SU-DHL-6 (cell line): ENCODE measurements around the gene POR.

ENCODE experiments used
- H2AFZ ChIP-seq: fragments of 200-600 bp; sonication (generic); 2 replicates; pipeline ENCODE4 v1.6.1; 2014; ENCODE audit warnings: low read depth, mild to moderate bottlenecking, moderate library complexity, mixed read lengths, antibody characterized with exemption, low read length; ENCODE audit not compliant: severe bottlenecking
- H3F3A ChIP-seq: fragments of 200-600 bp; shearing (Covaris generic); 2 replicates; pipeline ENCODE4 v1.6.0; 2016; ENCODE audit warnings: antibody characterized with exemption, mild to moderate bottlenecking; ENCODE audit not compliant: insufficient read depth
- H3K27ac ChIP-seq: fragments of 200-600 bp; sonication (generic); 2 replicates; pipeline ENCODE4 v1.5.1; 2016; ENCODE audit warnings: low read depth, mild to moderate bottlenecking, low read length, moderate library complexity, mixed read lengths
- H3K27me3 ChIP-seq: fragments of 200-600 bp; sonication (generic), shearing (Covaris generic); 2 replicates; pipeline ENCODE4 v1.6.0; 2014; ENCODE audit warnings: mild to moderate bottlenecking, low read length
- H3K36me3 ChIP-seq: fragments of 200-600 bp; sonication (generic); 2 replicates; pipeline ENCODE4 v1.6.1; 2014; ENCODE audit warnings: mild to moderate bottlenecking, low read length, mixed read lengths
- H3K4me2 ChIP-seq: fragments of 300-600, 200-600 bp; shearing (Covaris generic), sonication (generic); 2 replicates; pipeline ENCODE4 v1.6.0; 2014; ENCODE audit warnings: low read length, low read depth, mild to moderate bottlenecking; ENCODE audit not compliant: poor library complexity, severe bottlenecking
- H3K4me3 ChIP-seq: fragments of 200-600 bp; sonication (generic); 2 replicates; pipeline ENCODE4 v1.5.1; 2014; ENCODE audit warnings: antibody characterized with exemption, low read length, mild to moderate bottlenecking, mixed read lengths; ENCODE audit not compliant: insufficient read depth, poor library complexity, severe bottlenecking
- H3K79me2 ChIP-seq: fragments of 200-600 bp; sonication (generic); 2 replicates; pipeline ENCODE4 v1.6.1; 2014; ENCODE audit warnings: mild to moderate bottlenecking, low read length, moderate library complexity; ENCODE audit not compliant: insufficient read depth
- H3K9ac ChIP-seq: fragments of 200-600 bp; sonication (generic); 2 replicates; pipeline ENCODE4 v1.7.0; 2014; ENCODE audit warnings: mild to moderate bottlenecking, low read length
- H3K9me2 ChIP-seq: fragments of 200-600 bp; sonication (generic); replicated peaks from 2 replicates; pipeline ENCODE4 v1.6.1; 2014; ENCODE audit warnings: low read length; ENCODE audit not compliant: insufficient read depth
- H3K9me3 ChIP-seq: fragments of 200-600 bp; sonication (generic); 2 replicates; pipeline ENCODE4 v1.6.1; 2014; ENCODE audit warnings: low read length, mixed read lengths; ENCODE audit not compliant: insufficient read depth
- H4K20me1 ChIP-seq: fragments of 200-600 bp; sonication (generic); 2 replicates; pipeline ENCODE4 v1.6.1; 2014; ENCODE audit warnings: low read depth, mild to moderate bottlenecking, antibody characterized with exemption, low read length, moderate library complexity, mixed read lengths
- EZH2phosphoT487 ChIP-seq: fragments of 200-600 bp; sonication (generic), shearing (Covaris generic); conservative IDR thresholded peaks from 2 replicates; pipeline ENCODE4 v1.6.1; 2018; ENCODE audit warnings: mild to moderate bottlenecking, antibody characterized with exemption, low read length, moderate library complexity, mixed read lengths
- TF ChIP-seq, protein P1 (sequence below): fragments of 200-600 bp; sonication (generic); IDR thresholded peaks from one replicate; pipeline ENCODE4 v1.5.1; 2017; ENCODE audit warnings: antibody characterized with exemption, mild to moderate bottlenecking, low read length, moderate library complexity; ENCODE audit not compliant: insufficient read depth, poor library complexity, severe bottlenecking

Gene POR

DNA sequence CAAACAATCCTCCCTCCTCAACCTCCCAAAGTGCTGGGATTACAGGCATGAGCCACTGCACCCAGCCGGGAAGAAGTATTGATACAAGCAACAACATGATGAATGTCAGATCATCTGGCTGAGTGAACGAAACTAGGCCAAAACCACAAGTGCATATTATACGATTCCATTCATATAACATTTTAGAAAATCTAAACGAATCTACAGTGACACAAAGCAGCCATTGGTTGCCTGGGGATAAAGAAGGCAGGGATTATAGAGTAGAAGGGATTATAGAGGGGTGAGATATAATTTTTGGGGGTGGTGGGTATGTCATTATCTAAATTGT, 47.6 kb upstream of the POR start:
- H4K20me1 ChIP-seq = no peaks in the 10 kb centered on the region
- no peaks in the 10 kb centered on the region for H3F3A ChIP-seq
- H3K9ac ChIP-seq = no peak overlapping the region

DNA sequence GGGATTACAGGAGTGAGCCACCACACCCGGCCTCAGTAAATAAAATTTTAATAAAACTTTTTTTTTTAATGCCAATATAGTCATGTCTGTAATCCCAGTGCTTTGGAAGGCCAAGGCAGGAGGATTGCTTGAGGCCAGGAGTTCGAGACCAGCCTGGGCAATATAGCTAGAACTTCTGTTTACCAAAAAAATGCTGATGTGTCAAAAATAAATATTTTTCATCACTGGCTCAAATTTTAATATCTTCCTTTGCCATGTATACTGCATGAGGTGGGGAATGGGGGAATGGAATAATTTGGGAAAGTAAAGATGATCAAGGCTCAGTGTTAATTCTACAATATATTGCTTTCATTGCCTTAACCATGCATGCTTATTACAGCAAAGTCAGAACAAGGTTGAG, 46.8 kb upstream of the POR start:
- H3K27me3 ChIP-seq = no peaks in the 10 kb centered on the region
- H3K79me2 ChIP-seq = no peaks in the 10 kb centered on the region
- H2AFZ ChIP-seq = no peak overlapping the region
- no peaks in the 10 kb centered on the region for H3K9me3 ChIP-seq
- H4K20me1 ChIP-seq = no peaks in the 10 kb centered on the region
- H3F3A ChIP-seq = no peaks in the 10 kb centered on the region
- no peak overlapping the region for H3K27ac ChIP-seq
- H3K36me3 ChIP-seq = no peaks in the 10 kb centered on the region
- no peak overlapping the region for H3K4me2 ChIP-seq
- no peak for TF ChIP-seq EZH2phosphoT487
- TF ChIP-seq, protein P1, sequence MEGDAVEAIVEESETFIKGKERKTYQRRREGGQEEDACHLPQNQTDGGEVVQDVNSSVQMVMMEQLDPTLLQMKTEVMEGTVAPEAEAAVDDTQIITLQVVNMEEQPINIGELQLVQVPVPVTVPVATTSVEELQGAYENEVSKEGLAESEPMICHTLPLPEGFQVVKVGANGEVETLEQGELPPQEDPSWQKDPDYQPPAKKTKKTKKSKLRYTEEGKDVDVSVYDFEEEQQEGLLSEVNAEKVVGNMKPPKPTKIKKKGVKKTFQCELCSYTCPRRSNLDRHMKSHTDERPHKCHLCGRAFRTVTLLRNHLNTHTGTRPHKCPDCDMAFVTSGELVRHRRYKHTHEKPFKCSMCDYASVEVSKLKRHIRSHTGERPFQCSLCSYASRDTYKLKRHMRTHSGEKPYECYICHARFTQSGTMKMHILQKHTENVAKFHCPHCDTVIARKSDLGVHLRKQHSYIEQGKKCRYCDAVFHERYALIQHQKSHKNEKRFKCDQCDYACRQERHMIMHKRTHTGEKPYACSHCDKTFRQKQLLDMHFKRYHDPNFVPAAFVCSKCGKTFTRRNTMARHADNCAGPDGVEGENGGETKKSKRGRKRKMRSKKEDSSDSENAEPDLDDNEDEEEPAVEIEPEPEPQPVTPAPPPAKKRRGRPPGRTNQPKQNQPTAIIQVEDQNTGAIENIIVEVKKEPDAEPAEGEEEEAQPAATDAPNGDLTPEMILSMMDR = no peak
- H3K4me3 ChIP-seq = no peak overlapping the region
- H3K9me2 ChIP-seq = no peaks in the 10 kb centered on the region
- H3K9ac ChIP-seq = no peak overlapping the region

More for the DNA sequence above, 47.6 kb upstream of the POR start:
- Histone ChIP-seq H2AFZ (no peak overlapping the region), H3K36me3 (no peaks in the 10 kb centered on the region), H3K4me2 (no peak overlapping the region), H3K4me3 (no peak overlapping the region), H3K27me3 (no peaks in the 10 kb centered on the region), H3K79me2 (no peaks in the 10 kb centered on the region), H3K27ac (no peak overlapping the region), H3K9me3 (no peaks in the 10 kb centered on the region), H3K9me2 (no peaks in the 10 kb centered on the region)
- no peak for TF ChIP-seq EZH2phosphoT487
- TF ChIP-seq, protein P1 = no peak

DNA sequence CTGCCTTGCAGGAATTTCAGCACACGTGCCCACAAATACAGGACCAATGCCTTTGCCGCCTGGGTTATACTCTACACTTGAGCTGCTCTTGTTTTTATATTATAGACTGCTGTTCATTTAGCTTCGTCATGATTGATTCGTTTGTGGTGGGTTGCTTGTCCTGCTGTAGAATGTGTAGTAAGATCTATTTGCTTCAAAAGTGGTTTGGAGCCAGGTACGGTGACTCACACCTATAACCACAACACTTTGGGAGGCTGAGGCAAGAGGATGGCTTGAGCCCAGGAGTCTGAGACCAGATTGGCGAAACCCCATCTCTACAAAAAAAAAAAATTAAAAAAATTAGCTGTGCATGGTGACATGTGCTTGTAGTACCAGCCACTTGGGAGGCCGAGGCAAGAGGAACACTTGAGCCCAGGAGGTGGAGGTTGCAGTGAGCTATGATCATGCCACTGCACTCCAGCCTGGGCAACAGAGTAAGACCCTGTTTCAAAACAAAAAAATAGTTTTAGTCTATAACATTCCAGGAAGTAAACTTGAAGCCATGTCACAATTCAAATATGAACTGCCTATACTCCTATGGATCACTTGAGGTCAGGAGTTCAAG, 45.1 kb upstream of the POR start:
- Histone ChIP-seq H3K27me3 (no peaks in the 10 kb centered on the region), H4K20me1 (no peaks in the 10 kb centered on the region), H3K9ac (no peak overlapping the region), H3F3A (no peaks in the 10 kb centered on the region), H3K9me3 (no peaks in the 10 kb centered on the region), H3K9me2 (no peaks in the 10 kb centered on the region), H2AFZ (no peak overlapping the region), H3K4me3 (no peak overlapping the region), H3K79me2 (no peaks in the 10 kb centered on the region), H3K4me2 (no peak overlapping the region), H3K27ac (no peak overlapping the region), H3K36me3 (no peaks in the 10 kb centered on the region)
- TF ChIP-seq, protein P1 = no peak
- no peak for TF ChIP-seq EZH2phosphoT487
